T-cell (primary cell): ENCODE results near the gene POLR3A. TPM values are rescaled to one million over a fixed set of nuclear protein-coding genes. Genes with fewer than 3 reads are reported as not detected.

Experiments
- ATAC-seq, 4 experiments: fragments of 200-7000 bp in 3 of 4; fragments of 150-1000 bp in 1 of 4; cut with Tn5 transposase; replicated peaks in 1 of 4; 1 replicate in 3 of 4; 2 replicates in 1 of 4; pipeline ENCODE4 v1.10.0; 2021; ENCODE audit warnings: moderate library complexity in 3 of 4, mild to moderate bottlenecking in 2 of 4, moderate number of reproducible peaks in 1 of 4
- CTCF ChIA-PET, 2 donors: fragments of 300-600 bp; sonication (Branson Sonifier 250); formaldehyde crosslinking; loops; one replicate each; lab custom pipeline; 2022; ENCODE audit warnings: antibody characterized with exemption in 2 of 2; lab: Charles Lee
- POLR2A ChIA-PET, 2 donors: fragments of 300-600 bp; sonication (Branson Sonifier 250); formaldehyde crosslinking; loops; one replicate each; lab custom pipeline; 2022; ENCODE audit warnings: antibody characterized with exemption in 2 of 2; lab: Charles Lee
- DNase-seq, 35 experiments: peaks; one replicate each; pipeline versions ENCODE4 v3.0.0 to v3.0.0-alpha.2; 2013 to 2023
- H3K27ac ChIP-seq: one replicate; pipeline ENCODE4 v1.5.1; 2013; ENCODE audit warnings: low read length
- H3K27me3 ChIP-seq, 2 experiments: replicated peaks in 1 of 2; 1 replicate in 1 of 2; 2 replicates in 1 of 2; pipeline versions ENCODE4 v1.6.1 to v1.7.0; 2013; ENCODE audit warnings: low read length in 1 of 2, mixed read lengths in 1 of 2; ENCODE audit not compliant: control insufficient read depth in 2 of 2, insufficient read depth in 2 of 2; ENCODE audit errors: extremely low read depth in 1 of 2
- H3K36me3 ChIP-seq, 2 donors: 1 replicate in 1 of 2; 2 replicates in 1 of 2; pipeline versions ENCODE4 v1.6.1 to v1.7.0; 2013; ENCODE audit warnings: low read length in 1 of 2; ENCODE audit not compliant: control insufficient read depth in 2 of 2, insufficient read depth in 1 of 2; ENCODE audit errors: extremely low read depth in 1 of 2
- H3K4me1 ChIP-seq, 2 experiments: 1 replicate in 1 of 2; 2 replicates in 1 of 2; pipeline versions ENCODE4 v1.6.1 to v1.7.0; 2013; ENCODE audit warnings: low read length in 2 of 2, mixed read lengths in 1 of 2; ENCODE audit not compliant: insufficient read depth in 2 of 2, control insufficient read depth in 1 of 2; ENCODE audit errors: extremely low read depth in 1 of 2
- H3K4me3 ChIP-seq, 2 donors: 1 replicate in 1 of 2; 2 replicates in 1 of 2; pipeline versions ENCODE4 v1.5.1 to v1.7.0; 2013; ENCODE audit warnings: mild to moderate bottlenecking in 2 of 2, low read length in 1 of 2, moderate library complexity in 1 of 2; ENCODE audit not compliant: control insufficient read depth in 1 of 2; ENCODE audit errors: extremely low read depth in 1 of 2
- H3K9me3 ChIP-seq: 2 replicates; pipeline ENCODE4 v1.7.0; 2013
- H3K27ac Mint-ChIP-seq, 2 donors: one replicate each; pipeline ENCODE4 v1.8.0; 2020 to 2021; ENCODE audit warnings: mild to moderate bottlenecking in 2 of 2, mixed read lengths in 2 of 2
- H3K27me3 Mint-ChIP-seq, 2 donors: one replicate each; pipeline ENCODE4 v1.8.0; 2021 to 2022; ENCODE audit warnings: mixed read lengths in 2 of 2
- H3K36me3 Mint-ChIP-seq: one replicate; pipeline ENCODE4 v1.8.0; 2021; ENCODE audit warnings: mixed read lengths
- H3K4me1 Mint-ChIP-seq, 3 donors: one replicate each; pipeline ENCODE4 v1.8.0; 2020 to 2022; ENCODE audit warnings: mixed read lengths in 3 of 3, mild to moderate bottlenecking in 1 of 3
- H3K4me3 Mint-ChIP-seq, 3 donors: one replicate each; pipeline ENCODE4 v1.8.0; 2020 to 2022; ENCODE audit warnings: mild to moderate bottlenecking in 3 of 3, mixed read lengths in 3 of 3, moderate library complexity in 3 of 3
- H3K9me3 Mint-ChIP-seq, 3 donors: one replicate each; pipeline ENCODE4 v1.8.0; 2020 to 2022; ENCODE audit warnings: mixed read lengths in 3 of 3
- WGBS: methylation state at CpG from one replicate; pipeline ENCODE4 v1.1.5; 2013; ENCODE audit warnings: missing lambda C conversion rate; ENCODE audit not compliant: insufficient coverage; 5-methylcytosine and 5-hydroxymethylcytosine counted together
- total RNA-seq, 35 experiments: library from RNA in 6 of 35; stranded (reverse) in 6 of 35; fragments of 120-200 nt in 1 of 35; gene quantifications; one replicate each; pipeline versions ENCODE4 v1.2.1 to v1.2.4 and lab custom pipeline; 2013 to 2026

The POLR3A gene
- total RNA-seq, 5 donors from 2014 or later (not counting 1 experiment from before 2014, with no cell fraction given), result 14.5 to 16.9 (median 16.5) TPM

DNA sequence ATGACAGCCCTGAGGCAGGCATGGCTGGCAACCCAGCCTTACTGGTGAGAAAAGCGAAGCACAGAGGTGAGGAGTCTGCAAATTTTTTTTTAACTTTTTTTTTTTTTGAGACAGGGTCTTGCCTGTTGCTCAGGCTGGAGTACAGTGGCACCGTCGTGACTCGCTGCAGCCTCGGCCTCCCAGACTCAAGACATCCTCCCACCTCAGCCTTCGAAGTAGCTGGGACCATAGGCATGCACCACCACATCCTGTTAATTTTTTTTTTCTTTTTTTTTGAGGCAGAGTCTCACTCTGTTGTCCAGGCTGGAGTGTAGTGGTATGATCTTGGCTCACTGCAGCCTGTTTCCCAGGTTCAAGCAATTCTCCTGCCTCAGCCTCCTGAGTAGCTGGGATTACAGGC lies 67.6 kb downstream of the POLR3A start:
- peaks cover 12 to 18% of the 10 kb centered on the region in 2 donors for H3K27me3 Mint-ChIP-seq
- peaks cover 0 to 15% of the 10 kb centered on the region in 2 experiments for H3K27me3 ChIP-seq
- ChIA-PET POLR2A (no interaction called here), CTCF (no interaction called here)
- no peak overlapping the region for H3K27ac Mint-ChIP-seq
- no peaks in the 10 kb centered on the region for H3K4me1 Mint-ChIP-seq
- H3K9me3 Mint-ChIP-seq, result peaks cover 0 to 4% (median 0%) of the 10 kb centered on the region in 3 donors
- H3K9me3 ChIP-seq, result no peaks in the 10 kb centered on the region
- no peaks in the 10 kb centered on the region for H3K36me3 Mint-ChIP-seq
- no peaks in the 10 kb centered on the region for H3K36me3 ChIP-seq
- no CpG with 5 or more reads among the region's 6 CpGs for WGBS
- H3K4me1 ChIP-seq, result no peaks in the 10 kb centered on the region
- H3K27ac ChIP-seq, result no peak overlapping the region
- no peak overlapping the region for H3K4me3 Mint-ChIP-seq
- ATAC-seq (no peak), DNase-seq (no peak)
- H3K4me3 ChIP-seq, result no peak overlapping the region

DNA sequence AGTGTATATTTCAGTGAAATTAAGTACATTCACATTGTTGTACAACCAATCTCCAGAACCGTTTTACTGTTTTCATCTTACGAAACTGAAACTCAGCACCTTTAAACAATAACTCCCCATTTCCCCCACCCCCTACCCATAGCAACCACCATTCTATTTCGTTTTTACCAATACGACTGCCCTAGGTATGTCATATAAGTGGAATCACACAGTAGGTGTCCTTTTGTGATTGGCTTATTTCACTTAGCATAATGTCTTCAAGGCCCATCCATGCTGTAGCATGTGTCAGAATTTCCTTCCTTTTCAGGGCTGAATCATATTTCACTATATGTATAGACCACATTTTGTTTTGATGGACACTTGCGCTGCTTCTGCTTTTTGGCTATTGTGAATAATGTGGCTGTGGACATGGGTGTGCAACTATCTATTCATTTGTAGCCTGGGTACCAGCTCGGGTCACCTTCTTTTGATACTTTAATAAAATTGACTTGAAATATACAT lies 68.4 kb downstream of the POLR3A start:
- Histone ChIP-seq H3K27ac (no peak overlapping the region), H3K9me3 (no peaks in the 10 kb centered on the region), H3K27me3 (peaks cover 0 to 20% of the 10 kb centered on the region in 2 experiments), H3K36me3 (no peaks in the 10 kb centered on the region), H3K4me1 (no peaks in the 10 kb centered on the region), H3K4me3 (no peak overlapping the region)
- WGBS, result no CpG with 5 or more reads among the region's 6 CpGs
- peaks cover 0 to 4% (median 0%) of the 10 kb centered on the region in 3 donors for H3K9me3 Mint-ChIP-seq
- POLR2A ChIA-PET, result no interaction called here
- DNase-seq (no peak), ATAC-seq (no peak)
- H3K27ac Mint-ChIP-seq, result no peak overlapping the region
- CTCF ChIA-PET, result no interaction called here
- H3K27me3 Mint-ChIP-seq, result peaks cover 12 to 18% of the 10 kb centered on the region in 2 donors
- H3K4me3 Mint-ChIP-seq, result no peak overlapping the region
- no peaks in the 10 kb centered on the region for H3K4me1 Mint-ChIP-seq
- no peaks in the 10 kb centered on the region for H3K36me3 Mint-ChIP-seq

DNA sequence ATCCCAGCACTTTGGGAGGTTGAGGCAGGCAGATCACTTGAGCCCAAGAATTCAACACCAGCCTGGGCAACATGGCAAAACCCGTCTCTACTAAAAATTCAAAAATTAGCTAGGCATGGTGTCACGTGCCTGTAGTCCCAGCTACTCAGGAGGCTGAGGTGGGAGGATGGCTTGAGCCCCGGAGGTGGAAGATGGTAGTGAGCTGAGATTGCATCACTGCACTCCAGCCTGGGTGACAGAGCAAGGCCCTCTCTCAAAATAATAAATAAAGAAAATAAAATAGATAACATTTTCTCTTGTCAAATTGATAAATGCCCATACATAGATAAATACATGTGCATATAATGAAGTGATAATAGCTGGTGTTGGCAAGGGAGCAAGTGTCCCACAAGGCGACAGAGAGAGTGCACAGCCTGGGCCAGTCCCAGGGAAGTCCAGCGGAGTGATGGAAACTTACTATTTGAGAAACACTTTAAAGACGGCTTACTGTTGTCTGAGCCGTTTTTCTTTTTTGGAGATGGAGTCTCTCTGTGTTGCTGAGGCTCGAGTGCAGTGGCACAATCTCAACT lies 69.3 kb downstream of the POLR3A start:
- H3K36me3 Mint-ChIP-seq, result no peaks in the 10 kb centered on the region
- no CpG with 5 or more reads among the region's 8 CpGs for WGBS
- ATAC-seq, result no peak

DNA sequence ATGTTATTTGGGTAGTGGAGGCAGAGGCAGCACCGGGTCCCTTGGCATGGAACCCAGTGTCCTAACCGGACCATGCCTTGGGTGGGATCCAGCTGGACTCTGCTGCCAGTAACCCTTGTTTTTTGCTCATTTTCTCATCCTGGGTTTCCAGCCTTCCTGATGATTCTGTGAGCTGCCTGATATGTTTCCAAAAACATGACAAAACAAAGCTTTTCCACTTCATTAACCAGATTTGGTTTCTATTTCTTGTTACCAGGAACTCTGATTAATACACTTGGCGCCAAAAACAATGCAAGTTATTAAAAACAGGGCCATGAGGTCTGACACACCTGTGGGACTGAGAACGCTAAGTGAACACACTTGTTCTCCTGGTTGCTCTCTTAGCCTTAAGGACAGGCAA lies 69.9 kb downstream of the POLR3A start:
- ATAC-seq, result no peak
- POLR2A ChIA-PET, result no interaction called here
- 89% methylated on average over 3 of the region's 4 CpGs for WGBS

More for the DNA sequence above, 69.3 kb downstream of the POLR3A start:
- no peak for DNase-seq
- Mint-ChIP-seq H3K27me3 (peaks cover 12 to 17% of the 10 kb centered on the region in 2 donors), H3K9me3 (peaks cover 0 to 3% (median 0%) of the 10 kb centered on the region in 3 donors), H3K4me1 (no peaks in the 10 kb centered on the region), H3K4me3 (no peak overlapping the region), H3K27ac (no peak overlapping the region)
- Histone ChIP-seq H3K4me3 (no peak overlapping the region), H3K27ac (no peak overlapping the region), H3K27me3 (peaks cover 0 to 20% of the 10 kb centered on the region in 2 experiments), H3K36me3 (no peaks in the 10 kb centered on the region), H3K9me3 (no peaks in the 10 kb centered on the region), H3K4me1 (no peaks in the 10 kb centered on the region)
- CTCF ChIA-PET, result no interaction called here
- POLR2A ChIA-PET, result no interaction called here

DNA sequence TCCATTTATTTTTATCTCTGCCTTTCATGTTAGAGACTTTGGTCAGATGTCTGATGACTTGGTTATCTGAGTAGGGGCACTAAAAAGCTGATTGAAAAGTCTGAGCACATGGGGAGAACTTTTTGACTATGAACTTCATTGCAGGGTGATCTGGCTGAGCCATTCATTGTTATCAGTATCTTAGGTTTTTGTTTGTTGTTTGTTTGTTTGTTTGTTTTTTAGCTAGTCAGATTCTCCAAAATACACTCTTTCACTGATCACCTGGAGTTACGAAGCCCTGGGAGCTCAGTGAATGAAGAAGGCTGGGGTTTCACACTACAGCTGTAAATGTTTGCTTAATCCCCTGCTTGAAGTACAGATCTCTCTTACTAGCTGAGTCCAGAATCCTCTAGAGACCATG lies 74.2 kb downstream of the POLR3A start:
- Mint-ChIP-seq H3K27ac (no peak overlapping the region), H3K27me3 (peaks cover 6 to 8% of the 10 kb centered on the region in 2 donors), H3K36me3 (no peaks in the 10 kb centered on the region), H3K9me3 (peaks cover 4 to 18% (median 13%) of the 10 kb centered on the region in 3 donors), H3K4me3 (no peak overlapping the region), H3K4me1 (no peaks in the 10 kb centered on the region)
- ChIA-PET CTCF (no interaction called here), POLR2A (no interaction called here)
- 80% methylated on average over 1 of the region's 1 CpG for WGBS
- no peak overlapping the region for H3K27ac ChIP-seq
- no peaks in the 10 kb centered on the region for H3K36me3 ChIP-seq
- ATAC-seq (no peak), DNase-seq (no peak)
- H3K27me3 ChIP-seq, result peaks cover 0 to 11% of the 10 kb centered on the region in 2 experiments
- H3K9me3 ChIP-seq, result no peaks in the 10 kb centered on the region
- H3K4me3 ChIP-seq, result no peak overlapping the region
- no peaks in the 10 kb centered on the region for H3K4me1 ChIP-seq

More for the DNA sequence above, 69.9 kb downstream of the POLR3A start:
- CTCF ChIA-PET, result no interaction called here
- no peak for DNase-seq
- H3K4me1 Mint-ChIP-seq, result no peaks in the 10 kb centered on the region
- Histone ChIP-seq H3K4me3 (no peak overlapping the region), H3K4me1 (no peaks in the 10 kb centered on the region), H3K27ac (no peak overlapping the region), H3K27me3 (peaks cover 0 to 20% of the 10 kb centered on the region in 2 experiments), H3K9me3 (no peaks in the 10 kb centered on the region), H3K36me3 (no peaks in the 10 kb centered on the region)
- H3K4me3 Mint-ChIP-seq, result no peak overlapping the region
- peaks cover 12 to 13% of the 10 kb centered on the region in 2 donors for H3K27me3 Mint-ChIP-seq
- no peaks in the 10 kb centered on the region for H3K9me3 Mint-ChIP-seq
- H3K36me3 Mint-ChIP-seq, result no peaks in the 10 kb centered on the region
- H3K27ac Mint-ChIP-seq, result no peak overlapping the region

DNA sequence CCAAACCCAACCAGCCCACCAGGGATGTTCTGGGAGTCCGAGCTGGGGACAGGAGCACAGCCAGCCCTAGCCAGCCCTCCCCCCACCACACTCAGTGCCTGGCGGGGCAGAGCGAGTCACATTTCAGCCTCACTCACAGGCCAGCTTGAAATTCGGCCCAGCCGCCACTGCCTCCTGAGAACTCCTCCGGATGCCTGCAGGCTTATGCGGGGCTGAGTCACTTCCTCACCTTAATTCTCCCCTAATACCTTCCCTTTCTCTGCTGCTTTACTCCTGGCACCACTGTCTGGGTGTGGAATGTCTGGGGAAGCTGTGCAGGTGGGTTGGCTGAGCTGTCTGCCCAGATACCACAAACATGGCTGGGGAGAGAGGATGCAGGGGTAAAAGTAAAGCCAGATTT lies 80.1 kb downstream of the POLR3A start:
- Mint-ChIP-seq H3K9me3 (peaks cover 4 to 18% (median 13%) of the 10 kb centered on the region in 3 donors), H3K27ac (no peak overlapping the region), H3K4me1 (no peaks in the 10 kb centered on the region), H3K27me3 (peaks cover 21% of the 10 kb centered on the region in 2 donors), H3K4me3 (no peak overlapping the region), H3K36me3 (no peaks in the 10 kb centered on the region)
- no peak for DNase-seq
- POLR2A ChIA-PET, result no interaction called here
- Histone ChIP-seq H3K36me3 (no peaks in the 10 kb centered on the region), H3K27ac (no peak overlapping the region), H3K4me1 (no peaks in the 10 kb centered on the region), H3K4me3 (no peak overlapping the region), H3K27me3 (peaks cover 0 to 17% of the 10 kb centered on the region in 2 experiments), H3K9me3 (no peaks in the 10 kb centered on the region)
- no peak for ATAC-seq
- 27% methylated on average over 5 of the region's 7 CpGs for WGBS
- CTCF ChIA-PET, result no interaction called here
